Measurements from ENCODE around the gene PPP1R37.

- no peak for TF ChIP-seq CTCF (conservative IDR thresholded peaks at IDR 0.05; ENCODE audit: low read depth, low read length)
- TF ChIP-seq EZH2 (IDR thresholded peaks at IDR 0.05; ENCODE audit: low read length, unreplicated experiment): no peak
Measured at GRCh38 chr19:45076851-45077730, 15.9 kb upstream of the PPP1R37 start.

Measured in PC-3 (cell line).